Kidney epithelial cell (primary cell): ENCODE measurements around the gene PGAP3. TPM values are rescaled to one million over a fixed set of nuclear protein-coding genes. Genes with fewer than 3 reads are reported as not detected.
"Not testable (repeated sequence)": the region's sequence is repeated elsewhere in the genome, so short reads cannot be mapped to it uniquely, and the experiment has no call there.

Experiments used
- DNase-seq: peaks from one replicate; pipeline ENCODE4 v3.0.0-alpha.2; 2010; ENCODE audit warnings: low read depth
- H3K27me3 ChIP-seq: 2 replicates; pipeline ENCODE4 v1.6.0; 2011; ENCODE audit warnings: low read length; ENCODE audit not compliant: control insufficient read depth, insufficient read depth
- H3K36me3 ChIP-seq: 2 replicates; pipeline ENCODE4 v1.5.1; 2011; ENCODE audit warnings: low read length; ENCODE audit not compliant: control insufficient read depth, insufficient read depth
- H3K4me3 ChIP-seq: 2 replicates; pipeline ENCODE4 v1.5.1; 2011; ENCODE audit warnings: low read depth, mild to moderate bottlenecking, control low read depth, low read length
- total RNA-seq: library from RNA; depleted of rRNA; stranded (reverse); fragments of >200 nt; gene quantifications from 2 replicates; pipeline ENCODE4 v1.2.3, GENCODE V29; 2015
- TF ChIP-seq, protein P1 (sequence below): IDR thresholded peaks from 2 replicates; pipeline ENCODE4 v1.5.1; 2011; ENCODE audit warnings: mild to moderate bottlenecking, moderate library complexity, low read length, control low read depth, inconsistent platforms; ENCODE audit not compliant: insufficient read depth, poor library complexity, severe bottlenecking

PGAP3 gene
- total RNA-seq, 1 donor from 2014 or later, result 12.5 TPM

GRCh38 chr17:39716073-39716818, 28.4 kb upstream of the PGAP3 start:
- TF ChIP-seq, protein P1, sequence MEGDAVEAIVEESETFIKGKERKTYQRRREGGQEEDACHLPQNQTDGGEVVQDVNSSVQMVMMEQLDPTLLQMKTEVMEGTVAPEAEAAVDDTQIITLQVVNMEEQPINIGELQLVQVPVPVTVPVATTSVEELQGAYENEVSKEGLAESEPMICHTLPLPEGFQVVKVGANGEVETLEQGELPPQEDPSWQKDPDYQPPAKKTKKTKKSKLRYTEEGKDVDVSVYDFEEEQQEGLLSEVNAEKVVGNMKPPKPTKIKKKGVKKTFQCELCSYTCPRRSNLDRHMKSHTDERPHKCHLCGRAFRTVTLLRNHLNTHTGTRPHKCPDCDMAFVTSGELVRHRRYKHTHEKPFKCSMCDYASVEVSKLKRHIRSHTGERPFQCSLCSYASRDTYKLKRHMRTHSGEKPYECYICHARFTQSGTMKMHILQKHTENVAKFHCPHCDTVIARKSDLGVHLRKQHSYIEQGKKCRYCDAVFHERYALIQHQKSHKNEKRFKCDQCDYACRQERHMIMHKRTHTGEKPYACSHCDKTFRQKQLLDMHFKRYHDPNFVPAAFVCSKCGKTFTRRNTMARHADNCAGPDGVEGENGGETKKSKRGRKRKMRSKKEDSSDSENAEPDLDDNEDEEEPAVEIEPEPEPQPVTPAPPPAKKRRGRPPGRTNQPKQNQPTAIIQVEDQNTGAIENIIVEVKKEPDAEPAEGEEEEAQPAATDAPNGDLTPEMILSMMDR, result no peak
- peaks cover 3% of the 10 kb centered on the region for H3K36me3 ChIP-seq
- H3K27me3 ChIP-seq, result no peaks in the 10 kb centered on the region
- H3K4me3 ChIP-seq, result no peak overlapping the region
- no peak for DNase-seq

DNA sequence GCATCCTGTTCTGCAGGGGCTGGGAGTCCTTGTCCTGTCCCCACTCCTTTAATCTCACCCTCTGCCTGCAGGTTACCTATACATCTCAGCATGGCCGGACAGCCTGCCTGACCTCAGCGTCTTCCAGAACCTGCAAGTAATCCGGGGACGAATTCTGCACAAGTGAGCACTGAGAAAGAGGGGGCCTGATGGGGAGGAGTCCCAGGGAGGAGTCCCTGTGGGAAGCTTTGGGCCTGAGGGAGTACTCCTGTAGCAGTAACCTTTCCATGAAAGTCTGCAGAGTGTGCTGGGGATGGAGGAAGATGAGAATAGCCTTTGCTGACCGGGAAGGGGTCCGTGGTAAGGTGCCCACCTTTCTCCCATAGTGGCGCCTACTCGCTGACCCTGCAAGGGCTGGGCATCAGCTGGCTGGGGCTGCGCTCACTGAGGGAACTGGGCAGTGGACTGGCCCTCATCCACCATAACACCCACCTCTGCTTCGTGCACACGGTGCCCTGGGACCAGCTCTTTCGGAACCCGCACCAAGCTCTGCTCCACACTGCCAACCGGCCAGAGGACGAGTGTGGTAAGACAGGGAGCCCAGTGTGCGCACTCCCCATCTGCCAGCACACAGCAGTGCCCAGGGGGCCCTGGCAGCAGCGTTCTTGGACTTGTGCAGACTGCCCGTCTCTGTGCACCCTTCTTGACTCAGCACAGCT, 27.7 kb upstream of the PGAP3 start:
- TF ChIP-seq, protein P1, result no peak
- DNase-seq, result no peak

DNA sequence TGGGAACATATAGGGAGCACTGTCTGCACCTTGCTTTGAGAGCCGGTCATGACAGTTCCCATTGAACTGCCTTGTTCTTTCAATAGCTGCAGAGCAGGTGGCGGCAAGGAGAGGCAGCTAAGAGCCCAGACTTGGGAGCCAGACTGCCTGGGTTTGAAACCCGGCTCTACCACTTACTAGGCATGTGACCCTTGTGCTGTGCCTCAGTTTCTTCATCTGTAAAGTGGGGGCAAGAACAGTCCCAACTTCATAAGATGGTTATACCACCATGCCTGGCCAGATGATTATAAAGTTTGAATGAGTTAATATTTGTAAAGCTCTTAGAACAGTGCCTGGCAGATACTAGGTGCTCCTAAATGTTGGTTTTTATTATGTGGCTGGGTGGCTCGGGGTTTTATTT, 26.4 kb upstream of the PGAP3 start:
- Histone ChIP-seq H3K27me3 (no peaks in the 10 kb centered on the region), H3K36me3 (peaks cover 5% of the 10 kb centered on the region), H3K4me3 (no peak overlapping the region)
- DNase-seq, result no peak
- TF ChIP-seq, protein P1, result no peak

More for the DNA sequence above, 27.7 kb upstream of the PGAP3 start:
- Histone ChIP-seq H3K4me3 (no peak overlapping the region), H3K27me3 (no peaks in the 10 kb centered on the region), H3K36me3 (peaks cover 4% of the 10 kb centered on the region)

GRCh38 chr17:39711851-39712250, 24.0 kb upstream of the PGAP3 start:
- DNase-seq, result no peak
- Histone ChIP-seq H3K36me3 (peaks cover 7% of the 10 kb centered on the region), H3K4me3 (no peak overlapping the region), H3K27me3 (no peaks in the 10 kb centered on the region)
- TF ChIP-seq, protein P1, result no peak

- DNase-seq, H3K27me3 ChIP-seq, H3K4me3 ChIP-seq, H3K36me3 ChIP-seq: not testable (repeated sequence)
These were observed 23.2 kb upstream of the PGAP3 start for GRCh38 chr17:39711071-39711470.

DNA sequence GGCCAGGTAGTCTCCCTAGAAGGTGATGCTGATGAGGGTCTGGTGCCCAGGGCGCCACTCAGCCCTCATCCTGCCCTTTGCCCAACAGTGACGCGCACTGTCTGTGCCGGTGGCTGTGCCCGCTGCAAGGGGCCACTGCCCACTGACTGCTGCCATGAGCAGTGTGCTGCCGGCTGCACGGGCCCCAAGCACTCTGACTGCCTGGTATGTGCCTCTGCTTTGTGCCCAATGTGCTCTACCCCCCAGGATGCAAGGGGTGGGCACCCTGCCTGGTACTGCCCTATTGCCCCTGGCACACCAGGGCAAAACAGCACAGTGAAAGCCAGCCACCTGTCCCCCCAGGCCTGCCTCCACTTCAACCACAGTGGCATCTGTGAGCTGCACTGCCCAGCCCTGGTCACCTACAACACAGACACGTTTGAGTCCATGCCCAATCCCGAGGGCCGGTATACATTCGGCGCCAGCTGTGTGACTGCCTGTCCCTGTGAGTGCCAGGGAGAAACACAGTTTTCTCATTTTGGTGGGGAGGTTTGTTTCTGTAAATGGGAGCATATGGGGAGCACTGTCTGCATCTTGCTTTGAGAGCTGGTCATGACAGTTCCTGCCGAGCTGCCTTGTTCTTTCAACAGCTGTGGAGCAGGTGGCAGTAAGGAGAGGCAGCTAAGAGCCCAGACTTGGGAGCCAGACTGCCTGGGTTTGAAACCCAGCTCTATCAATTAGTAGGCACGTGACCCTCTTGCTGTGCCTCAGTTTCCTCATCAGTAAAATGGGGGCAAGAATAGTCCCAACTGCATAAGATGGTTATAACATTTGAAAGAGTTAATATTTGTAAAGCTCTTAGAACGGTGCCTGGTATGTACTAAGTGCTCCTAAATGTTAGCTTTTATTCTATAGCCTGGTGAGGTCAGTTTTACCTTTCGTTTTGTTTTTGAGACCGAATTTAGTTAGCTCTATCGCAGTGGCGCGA, 22.4 kb upstream of the PGAP3 start:
- Histone ChIP-seq H3K36me3 (peaks cover 7% of the 10 kb centered on the region), H3K4me3 (no peak overlapping the region), H3K27me3 (no peaks in the 10 kb centered on the region)
- TF ChIP-seq, protein P1, result no peak
- no peak for DNase-seq
